HG03159 (cell line): ENCODE data around the gene PPP6R3.

Experiments
- ATAC-seq: cut with Tn5 transposase; IDR thresholded peaks from one replicate; pipeline ENCODE4 v1.9.1; 2021; ENCODE audit warnings: mild to moderate bottlenecking, moderate library complexity; ENCODE audit not compliant: unreplicated experiment

PPP6R3 gene

DNA sequence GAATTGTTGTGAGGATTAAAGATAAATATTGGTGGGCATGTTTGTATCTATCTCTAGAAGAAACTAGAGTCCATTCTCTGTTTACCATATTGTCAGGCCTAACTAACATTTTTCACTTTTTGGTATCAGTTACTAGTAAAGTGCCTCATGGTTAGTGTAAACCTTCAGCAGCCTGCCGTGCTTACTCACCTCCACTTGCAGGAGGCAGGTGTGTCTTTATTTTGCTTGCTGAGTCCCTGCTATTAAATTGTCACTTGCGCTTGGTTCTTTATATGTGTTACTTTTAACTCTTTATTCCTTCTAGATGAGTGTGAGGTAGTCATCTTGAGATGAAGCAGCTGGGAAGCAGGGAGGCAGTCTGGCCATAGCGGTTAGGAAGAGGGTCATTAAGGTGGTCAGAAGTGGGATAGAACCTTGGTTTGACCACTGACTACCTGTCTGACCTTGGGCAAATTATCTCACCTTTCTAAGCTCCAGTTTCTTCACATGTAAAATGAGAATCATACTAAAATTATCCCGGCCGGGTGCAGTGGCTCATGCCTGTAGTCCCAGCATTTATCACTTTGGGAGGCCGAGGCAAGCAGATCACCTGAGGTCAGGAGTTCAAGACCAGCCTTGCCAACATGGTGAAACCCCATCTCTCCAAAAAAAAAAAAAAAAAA, 21.2 kb downstream of the PPP6R3 start:
- ATAC-seq, result no peak

DNA sequence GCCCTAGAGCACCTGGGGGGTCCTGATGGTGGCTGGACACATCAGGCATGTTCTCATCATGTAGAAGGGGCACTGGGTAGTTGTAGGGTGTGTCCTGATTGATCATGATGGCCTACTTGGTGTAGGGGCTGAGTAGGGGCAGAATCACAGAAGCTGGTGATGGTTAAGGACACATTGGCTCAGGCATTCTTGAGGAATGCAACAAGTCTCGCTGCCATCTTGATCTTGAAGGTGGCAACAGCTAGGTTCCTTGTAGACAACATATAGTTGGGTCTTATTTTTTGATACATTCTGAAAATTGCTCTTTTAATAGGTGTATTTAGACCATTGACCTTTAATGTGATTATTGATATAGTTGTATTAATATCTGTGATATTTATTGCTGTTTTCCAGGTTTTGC, 28.1 kb downstream of the PPP6R3 start:
- ATAC-seq, result no peak

DNA sequence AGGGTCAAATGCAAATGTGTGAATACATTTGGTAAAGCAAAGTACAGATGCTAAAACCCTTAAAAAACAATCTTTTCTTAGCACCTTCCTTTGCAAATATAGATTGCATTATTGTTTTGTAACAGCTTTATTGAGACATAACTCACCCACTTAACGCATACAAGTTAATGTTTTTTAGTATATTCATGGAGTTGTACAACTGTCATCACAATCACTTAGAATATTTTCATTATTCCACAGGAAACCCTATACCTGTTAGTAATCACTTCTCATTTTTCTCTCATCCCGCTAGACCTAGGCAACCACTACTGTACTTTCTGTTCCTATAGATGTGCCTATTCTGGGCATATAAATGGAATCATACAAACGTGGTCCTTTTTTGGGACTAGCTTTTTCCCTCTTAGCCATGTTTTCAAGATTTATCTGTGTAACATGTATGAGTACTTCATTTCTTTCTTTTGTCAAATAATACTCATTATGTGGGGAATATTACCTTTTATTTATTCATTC, 34.7 kb downstream of the PPP6R3 start:
- ATAC-seq, result no peak

DNA sequence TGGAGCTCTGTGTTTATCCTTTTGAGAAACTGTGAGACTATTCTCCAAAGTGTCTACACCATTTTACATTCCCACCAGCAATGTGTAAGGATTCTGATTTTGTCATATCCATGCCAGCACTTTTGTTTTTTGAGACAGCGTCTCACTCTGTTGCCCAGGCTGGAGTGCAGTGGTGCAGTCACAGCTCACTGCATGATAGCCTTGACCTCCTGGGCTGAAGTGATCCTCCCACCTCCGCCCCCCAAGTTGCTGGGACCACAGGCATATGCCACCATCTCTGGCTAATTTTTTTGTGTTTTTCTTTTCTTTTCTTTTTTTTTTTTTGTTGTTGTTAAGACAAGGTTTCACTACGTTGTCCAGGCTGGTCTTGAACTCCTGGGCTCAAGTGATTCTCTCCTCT, 35.3 kb downstream of the PPP6R3 start:
- ATAC-seq, result no peak

DNA sequence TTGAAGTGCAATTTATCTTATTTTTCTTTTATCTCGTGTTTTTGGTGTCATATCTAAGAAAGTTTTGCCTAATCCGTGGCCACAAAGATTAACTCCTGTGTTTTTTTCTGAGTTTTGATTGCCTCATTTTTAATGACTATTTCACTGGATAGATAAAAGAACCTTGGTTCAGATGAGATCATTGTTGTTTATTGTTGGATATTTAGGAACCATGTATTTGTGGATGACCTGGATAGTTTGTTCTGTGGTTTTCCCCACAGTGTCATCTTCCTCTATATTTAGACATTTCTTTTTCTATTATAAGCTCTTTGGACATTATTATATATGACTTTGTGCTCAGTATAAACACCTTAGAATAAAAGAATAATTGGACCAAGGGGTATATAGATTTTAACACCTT, 37.2 kb downstream of the PPP6R3 start:
- no peak for ATAC-seq

DNA sequence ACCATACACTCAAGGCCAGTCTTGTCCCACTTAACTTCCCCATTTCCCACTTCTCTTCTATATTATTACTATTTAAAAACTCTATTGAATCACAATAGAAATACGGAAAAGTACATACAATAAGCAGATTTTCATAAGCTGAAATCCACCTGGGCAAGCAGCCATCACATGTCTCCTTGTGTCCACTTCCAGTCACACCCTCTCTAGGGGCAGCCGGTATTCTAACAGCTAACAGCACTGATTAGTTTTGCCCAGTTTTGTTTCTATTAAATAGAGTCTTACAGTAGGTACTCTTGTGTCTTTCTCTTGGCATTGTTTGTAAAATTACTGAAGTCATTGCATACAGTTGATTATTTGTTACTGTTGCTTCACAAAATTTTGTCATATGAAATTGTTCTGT, 37.8 kb downstream of the PPP6R3 start:
- ATAC-seq, result no peak

DNA sequence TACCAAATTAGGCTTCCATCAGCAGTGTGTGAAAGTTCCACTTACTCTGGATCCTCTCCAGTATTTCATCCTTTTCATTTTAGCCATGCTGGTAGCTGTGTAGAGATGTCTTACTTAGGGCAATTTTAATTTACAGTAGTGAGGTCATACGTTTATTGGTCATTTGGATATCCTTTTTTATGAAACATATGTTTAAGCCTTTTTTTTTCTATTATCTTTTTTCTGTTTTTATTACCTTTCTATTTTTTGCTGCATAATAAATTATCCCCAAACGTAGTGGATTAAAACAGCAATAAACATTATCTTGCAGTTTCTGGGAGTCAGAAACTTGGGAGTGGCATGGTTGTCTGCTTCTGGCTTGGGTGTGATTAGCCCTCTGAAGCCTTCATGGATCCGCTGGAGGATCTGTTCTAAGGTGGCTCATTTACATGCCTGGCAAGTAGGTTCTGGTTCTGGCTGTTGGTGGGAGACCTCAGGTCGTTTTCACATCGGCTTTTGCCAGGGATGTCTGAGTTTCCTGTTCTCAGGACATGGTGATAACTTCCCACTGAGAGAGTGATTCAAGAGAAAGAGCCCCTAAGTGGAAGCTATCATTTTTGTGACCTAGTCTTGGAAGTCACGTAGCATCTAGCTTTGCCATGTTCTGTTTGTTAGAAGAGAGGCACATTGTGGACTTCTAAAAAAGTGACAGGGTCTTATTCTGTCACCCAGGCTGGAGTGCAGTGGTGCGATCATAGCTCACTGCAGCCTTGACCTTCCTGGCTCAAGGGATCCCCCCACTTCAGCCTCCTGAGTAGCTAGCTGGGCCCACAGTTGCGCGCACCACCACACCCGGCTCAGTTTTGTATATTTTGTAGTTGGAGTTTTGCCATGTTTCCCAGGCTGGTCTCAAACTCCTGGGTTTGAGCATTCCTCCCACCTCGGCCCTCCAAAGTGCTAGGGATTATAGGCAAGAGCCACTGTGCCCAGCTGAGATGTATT, 38.6 kb downstream of the PPP6R3 start:
- ATAC-seq, result no peak

DNA sequence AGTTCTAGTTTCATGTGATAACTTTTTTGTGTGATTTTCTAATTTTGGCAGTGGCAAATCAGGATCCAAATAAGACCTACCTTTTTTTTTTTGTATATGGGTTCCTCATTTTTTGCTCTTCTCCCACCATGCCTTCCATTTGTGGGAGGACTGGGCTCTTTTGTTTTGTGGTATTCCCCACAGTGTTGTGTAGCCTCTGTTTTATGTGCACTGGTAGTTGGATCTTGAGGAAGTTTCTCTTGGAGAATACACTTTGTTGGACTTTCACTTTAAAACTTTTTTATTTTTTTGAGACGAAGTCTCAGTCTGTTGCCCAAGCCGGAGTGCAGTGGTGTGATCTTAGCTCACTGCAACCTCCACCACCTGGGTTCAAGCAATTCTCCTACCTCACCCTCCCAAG, 39.7 kb downstream of the PPP6R3 start:
- ATAC-seq, result no peak

DNA sequence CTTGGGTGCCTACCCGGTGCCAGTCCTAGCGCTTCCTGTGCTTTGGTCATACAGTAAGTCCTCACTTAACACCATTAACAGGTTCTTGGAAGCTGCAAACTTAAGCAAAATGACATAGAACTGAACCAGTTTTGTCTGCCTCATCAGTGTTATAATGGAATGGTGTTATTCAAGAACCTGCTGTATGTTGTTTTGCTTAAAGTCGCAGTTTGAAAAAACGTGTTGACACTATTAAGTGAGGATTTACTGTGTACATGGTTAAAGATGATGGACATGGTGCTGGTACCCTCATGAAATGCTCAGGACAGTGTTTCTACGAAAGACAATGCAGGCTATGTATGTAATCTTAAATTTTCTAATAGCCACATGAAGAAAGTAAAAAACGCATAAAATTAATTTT, 41.3 kb downstream of the PPP6R3 start:
- no peak for ATAC-seq

DNA sequence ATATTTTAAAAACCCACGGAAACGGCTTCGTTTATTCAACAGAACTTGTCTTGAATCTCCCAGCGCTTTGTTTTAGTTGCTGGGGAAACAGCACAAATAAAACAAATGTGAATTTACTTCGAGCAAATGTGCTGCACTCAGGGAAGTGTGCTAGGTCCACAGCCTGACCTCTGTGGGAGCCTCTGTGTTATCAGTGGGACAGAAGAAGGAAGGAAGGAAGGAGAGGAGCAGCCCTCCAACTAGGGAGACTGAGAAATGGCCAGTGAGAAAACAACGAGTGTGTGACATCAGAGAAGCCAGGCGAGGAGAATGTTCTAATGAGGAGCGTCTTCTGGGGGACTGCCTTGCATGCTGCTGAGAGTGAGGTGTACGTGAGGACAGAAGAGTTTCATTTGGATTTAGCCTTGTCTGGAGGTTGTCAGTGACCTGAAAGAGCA, 42.7 kb downstream of the PPP6R3 start:
- no peak for ATAC-seq

DNA sequence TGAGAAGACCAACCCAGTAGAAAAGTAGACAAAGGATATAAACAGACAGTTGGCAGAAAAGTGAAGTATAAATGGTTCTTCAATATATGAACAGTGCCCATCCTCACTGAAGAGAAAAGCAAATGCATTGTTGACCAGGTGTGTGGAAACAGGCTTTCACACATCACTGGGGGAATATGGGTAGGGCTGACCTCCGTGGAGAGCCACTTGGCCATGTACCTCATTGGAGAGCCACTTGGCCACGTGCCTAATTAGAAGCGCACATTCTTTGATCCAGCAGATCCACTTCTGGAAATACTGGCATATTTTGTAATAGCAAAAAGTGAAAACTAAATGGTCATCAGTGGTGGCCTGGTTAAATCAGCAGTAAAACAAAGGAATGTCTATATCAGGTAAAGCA, 43.2 kb downstream of the PPP6R3 start:
- ATAC-seq, result no peak

DNA sequence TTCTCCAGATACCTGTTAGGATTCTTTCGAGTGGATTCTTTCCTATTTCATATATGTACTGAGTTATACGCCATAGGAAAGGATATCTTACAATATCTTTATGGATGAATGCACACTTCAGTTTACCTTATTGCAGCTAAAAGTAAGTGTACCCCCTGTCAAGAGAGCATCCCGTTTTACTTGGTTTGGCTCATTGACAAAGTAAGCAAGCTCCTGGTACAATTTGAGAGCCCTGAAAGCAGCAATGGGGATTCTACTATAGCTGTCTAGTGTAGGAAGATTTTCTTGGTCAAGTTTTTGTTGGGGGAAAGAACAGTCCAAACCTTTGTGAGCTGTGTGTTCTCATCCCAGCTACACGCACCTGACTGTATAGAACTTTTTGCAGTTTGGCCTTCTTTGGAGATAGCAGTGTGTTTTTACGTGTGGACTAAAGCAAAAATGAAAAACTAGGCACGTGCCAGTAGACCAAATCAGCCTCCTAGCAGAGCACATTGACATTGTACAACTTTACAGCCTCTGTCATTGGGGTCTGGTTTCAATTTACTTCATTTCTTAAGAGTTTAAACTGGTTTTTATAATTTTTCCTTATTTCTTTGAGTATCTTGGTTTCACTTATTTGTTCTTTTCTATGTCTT, 44.0 kb downstream of the PPP6R3 start:
- ATAC-seq, result no peak

DNA sequence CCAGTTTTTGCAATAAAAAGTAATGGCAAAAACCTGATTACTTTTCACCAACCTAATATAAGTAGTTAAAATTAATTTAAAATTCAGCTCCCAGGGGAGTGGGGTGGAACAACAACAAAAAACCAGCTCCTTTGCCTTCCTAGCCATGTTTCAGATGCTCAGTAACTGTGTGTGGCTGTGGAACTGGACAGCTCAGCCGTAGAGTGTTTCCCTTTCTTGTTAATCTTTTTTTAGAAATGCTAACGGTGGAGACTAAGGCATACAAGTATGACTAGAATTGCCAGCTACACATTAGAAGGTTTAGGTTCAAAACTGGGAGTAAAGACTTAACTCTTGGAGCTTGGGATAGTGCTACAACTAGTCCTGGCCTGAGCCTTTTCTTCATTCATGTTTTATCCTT, 45.0 kb downstream of the PPP6R3 start:
- no peak for ATAC-seq

DNA sequence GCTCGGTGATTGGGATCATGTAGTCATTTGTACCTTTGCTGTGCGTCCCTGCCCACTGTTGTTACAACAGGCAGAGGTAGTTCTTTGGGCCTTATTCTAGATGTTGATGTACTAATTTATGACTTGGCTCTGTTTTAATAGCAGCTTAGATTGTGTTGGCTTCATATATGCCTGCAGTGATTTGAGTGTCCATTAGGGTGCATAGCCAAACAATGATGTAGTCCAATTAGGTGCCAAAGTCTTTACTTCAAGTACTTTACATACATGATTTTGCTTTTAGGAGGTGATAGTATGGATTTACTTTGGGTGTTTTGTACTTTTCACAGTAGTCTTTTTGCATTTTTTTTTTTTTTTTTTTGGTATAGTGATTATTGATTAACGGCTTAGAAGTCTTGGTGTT, 46.4 kb downstream of the PPP6R3 start:
- no peak for ATAC-seq

DNA sequence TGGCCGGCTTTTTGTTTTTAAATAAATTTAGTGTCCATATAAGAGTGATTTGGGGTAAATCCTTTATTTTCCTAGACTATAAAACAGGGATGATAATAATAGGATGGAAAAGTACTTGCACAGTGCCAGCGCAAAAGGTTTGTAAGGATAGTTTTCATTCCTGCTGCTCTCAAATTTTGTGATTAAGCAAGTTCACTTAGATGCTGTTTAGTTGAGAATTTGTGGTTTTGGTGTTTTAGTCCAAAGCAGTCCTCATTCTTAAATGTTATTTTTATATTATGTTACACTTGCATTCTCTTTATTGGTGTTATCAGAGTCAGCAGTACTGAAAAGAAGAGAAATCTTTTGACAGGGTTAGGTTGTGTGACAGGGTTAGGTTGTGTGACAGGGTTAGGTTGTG, 47.9 kb downstream of the PPP6R3 start:
- ATAC-seq, result no peak

DNA sequence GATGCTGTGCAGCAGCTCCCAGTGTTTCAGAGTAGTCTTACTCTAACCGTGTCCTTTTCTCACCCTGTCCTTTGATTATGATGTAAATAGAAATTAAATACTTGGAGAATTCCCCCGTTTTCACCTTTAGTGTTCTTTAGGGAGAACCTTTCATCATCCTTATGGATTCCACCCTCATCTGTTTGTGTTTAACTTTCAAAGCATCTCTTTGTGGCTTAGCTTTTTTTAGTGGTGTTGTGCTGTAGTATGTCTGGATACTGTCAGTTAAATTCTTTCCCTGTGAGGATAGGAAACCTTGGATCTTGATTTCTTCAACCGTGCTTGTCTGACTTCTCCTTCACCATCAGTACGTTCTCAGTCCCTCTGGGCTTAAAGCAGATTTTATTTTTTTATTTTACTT, 48.5 kb downstream of the PPP6R3 start:
- no peak for ATAC-seq

DNA sequence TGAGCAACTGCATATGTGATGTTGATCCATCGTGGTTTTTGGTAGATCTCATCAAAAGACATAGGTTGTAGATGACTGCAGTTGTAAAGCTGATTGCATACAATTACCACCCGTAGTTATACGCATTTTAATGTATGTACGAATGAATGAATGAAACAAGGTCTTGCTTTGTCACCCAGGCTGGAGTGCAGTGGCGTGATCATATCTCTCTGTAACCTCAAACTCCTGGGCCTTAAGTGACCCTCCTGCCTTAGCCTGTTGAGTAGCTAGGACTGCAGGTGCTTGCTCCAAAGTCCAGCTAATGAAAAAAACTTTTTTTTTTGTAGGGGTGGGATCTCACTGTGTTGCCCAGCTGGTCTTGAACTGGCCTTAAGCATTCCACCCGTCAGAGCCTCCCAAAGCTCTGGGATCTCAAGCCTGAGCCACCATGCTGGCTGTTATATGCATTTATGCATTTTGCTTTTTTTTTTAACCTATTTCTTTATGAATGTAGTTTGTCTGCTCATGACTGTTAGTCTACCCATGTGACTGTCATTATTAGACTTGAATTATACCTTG, 53.5 kb downstream of the PPP6R3 start:
- ATAC-seq, result no peak

DNA sequence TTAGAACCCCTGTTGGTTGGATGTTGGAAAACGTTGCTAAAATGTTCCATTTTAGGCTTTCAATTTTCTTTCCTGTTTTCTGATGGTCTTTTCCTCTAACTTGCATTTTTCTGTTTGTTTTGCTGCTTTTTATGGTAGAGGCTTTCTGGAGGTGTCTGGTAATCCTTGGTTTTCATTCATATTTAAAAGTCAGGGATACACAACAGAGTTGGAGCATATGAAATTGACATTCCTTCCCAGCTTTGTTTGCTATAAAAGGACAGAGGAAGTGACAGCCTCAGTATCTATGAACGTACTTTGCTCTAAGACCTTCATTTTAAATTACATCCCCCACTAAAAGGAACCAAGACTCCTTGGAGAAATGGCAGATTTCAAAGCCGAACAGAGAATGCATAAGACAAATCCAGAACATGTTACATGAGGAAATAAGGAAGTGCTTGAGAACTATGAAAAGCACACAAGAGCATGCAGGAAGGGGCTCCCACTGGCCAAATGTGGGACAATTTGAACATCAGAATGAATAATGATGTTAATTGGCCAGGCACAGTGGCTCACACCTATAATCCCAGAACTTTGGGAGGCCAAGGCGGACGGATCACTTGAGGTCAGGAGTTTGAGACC, 56.7 kb downstream of the PPP6R3 start:
- no peak for ATAC-seq

DNA sequence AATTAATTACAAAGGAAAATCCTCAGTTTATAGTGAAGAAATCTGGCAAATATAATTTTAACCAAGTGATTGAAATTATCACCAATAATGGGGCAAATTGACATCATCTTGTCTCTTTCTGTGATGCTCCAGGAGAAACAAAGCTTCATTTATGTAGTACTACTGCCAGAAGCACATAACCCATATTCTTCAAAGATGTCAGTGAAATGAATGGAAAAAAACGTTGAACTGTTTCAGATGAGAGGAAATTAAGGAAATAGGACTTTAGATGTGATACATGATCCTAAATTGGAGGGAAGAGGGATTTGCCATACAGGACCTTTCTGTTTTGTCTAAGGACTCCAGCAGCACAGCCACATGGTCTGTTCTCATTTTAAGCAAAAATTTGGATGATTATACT, 57.6 kb downstream of the PPP6R3 start:
- no peak for ATAC-seq

DNA sequence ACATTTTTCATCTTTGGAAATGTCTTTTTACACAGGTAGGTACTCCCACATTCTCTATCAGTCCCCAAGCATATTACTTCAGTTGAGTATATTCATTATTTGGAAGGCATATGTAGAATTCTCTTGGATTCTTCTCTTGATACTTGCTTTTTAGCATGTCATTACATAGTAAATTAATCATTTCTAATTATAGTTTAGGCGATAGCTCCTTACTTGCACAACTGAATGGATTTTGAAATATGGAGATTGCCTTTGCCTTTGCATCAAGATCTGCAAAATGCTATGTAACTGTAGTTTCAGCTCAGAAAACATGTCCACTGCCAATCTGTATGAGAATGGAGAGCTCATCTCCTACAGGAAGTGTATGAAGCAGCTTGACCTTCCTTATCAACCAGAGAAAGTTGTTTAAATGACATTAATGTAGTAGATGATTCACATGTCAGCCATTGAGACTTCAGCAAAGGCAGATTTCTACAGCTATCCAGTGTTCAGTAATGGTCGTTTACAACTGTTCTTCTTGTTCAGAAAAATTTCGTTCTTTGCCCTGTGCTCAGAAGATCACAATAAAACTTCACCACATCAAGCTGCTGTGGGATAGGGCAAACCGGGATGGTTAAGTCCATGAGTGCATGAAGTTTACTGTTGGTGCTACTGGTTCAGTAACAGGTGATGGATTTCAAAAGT, 61.6 kb downstream of the PPP6R3 start:
- no peak for ATAC-seq
